ENCODE data around the gene YIF1B. TPM values are rescaled to one million over a fixed set of nuclear protein-coding genes. Genes with fewer than 3 reads are reported as not detected.
A peak's percentile ranks its signal among the peaks of the same experiment; 100 is the strongest.
"Not testable (repeated sequence)": the region's sequence is repeated elsewhere in the genome, so short reads cannot be mapped to it uniquely, and the experiment has no call there.

The YIF1B gene, protein sequence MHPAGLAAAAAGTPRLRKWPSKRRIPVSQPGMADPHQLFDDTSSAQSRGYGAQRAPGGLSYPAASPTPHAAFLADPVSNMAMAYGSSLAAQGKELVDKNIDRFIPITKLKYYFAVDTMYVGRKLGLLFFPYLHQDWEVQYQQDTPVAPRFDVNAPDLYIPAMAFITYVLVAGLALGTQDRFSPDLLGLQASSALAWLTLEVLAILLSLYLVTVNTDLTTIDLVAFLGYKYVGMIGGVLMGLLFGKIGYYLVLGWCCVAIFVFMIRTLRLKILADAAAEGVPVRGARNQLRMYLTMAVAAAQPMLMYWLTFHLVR
- 61.5 and 90.2 TPM in 2 replicates for total RNA-seq
- polyA plus RNA-seq: 129 and 140 TPM in 2 replicates

GRCh38 chr19:38315657-38316476, at the start of gene YIF1B:
Gene YIF1B (minus strand): TSS chr19:38315947. CDS start chr19:38315917, 30 bp downstream.
- peak within 1 kb of the TSS; percentile 14 for H3K27ac ChIP-seq
- H3K9me3 ChIP-seq (ENCODE audit: low read depth): no peaks in the 10 kb centered on the region
- H3K36me3 ChIP-seq: no peaks in the 10 kb centered on the region
- H3K27me3 ChIP-seq: peaks cover 34% of the 10 kb centered on the region
- peak within 1 kb of the TSS; percentile 47 for H3K4me3 ChIP-seq
- no peaks in the 10 kb centered on the region for H3K4me1 ChIP-seq (ENCODE audit: low read depth)
- TF ChIP-seq, protein P1, sequence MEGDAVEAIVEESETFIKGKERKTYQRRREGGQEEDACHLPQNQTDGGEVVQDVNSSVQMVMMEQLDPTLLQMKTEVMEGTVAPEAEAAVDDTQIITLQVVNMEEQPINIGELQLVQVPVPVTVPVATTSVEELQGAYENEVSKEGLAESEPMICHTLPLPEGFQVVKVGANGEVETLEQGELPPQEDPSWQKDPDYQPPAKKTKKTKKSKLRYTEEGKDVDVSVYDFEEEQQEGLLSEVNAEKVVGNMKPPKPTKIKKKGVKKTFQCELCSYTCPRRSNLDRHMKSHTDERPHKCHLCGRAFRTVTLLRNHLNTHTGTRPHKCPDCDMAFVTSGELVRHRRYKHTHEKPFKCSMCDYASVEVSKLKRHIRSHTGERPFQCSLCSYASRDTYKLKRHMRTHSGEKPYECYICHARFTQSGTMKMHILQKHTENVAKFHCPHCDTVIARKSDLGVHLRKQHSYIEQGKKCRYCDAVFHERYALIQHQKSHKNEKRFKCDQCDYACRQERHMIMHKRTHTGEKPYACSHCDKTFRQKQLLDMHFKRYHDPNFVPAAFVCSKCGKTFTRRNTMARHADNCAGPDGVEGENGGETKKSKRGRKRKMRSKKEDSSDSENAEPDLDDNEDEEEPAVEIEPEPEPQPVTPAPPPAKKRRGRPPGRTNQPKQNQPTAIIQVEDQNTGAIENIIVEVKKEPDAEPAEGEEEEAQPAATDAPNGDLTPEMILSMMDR (IDR thresholded peaks at IDR 0.05; ENCODE audit: low read depth, low read length): no peak
- DNase-seq (ENCODE audit: low read depth in 1 of 2, low spot score in 1 of 2): peak; percentile 97 to 98

- H3K9me3 ChIP-seq (ENCODE audit: low read depth); H3K36me3 ChIP-seq; H3K27ac ChIP-seq; DNase-seq (ENCODE audit: low read depth in 1 of 2, low spot score in 1 of 2); H3K4me1 ChIP-seq (ENCODE audit: low read depth): not testable (repeated sequence)
- Histone ChIP-seq H3K27me3 (peaks cover 31% of the 10 kb centered on the region), H3K4me3 (peak overlapping the region; percentile 47)
Observed at GRCh38 chr19:38362946-38363688, 47.4 kb upstream of the YIF1B start.

GRCh38 chr19:38362076-38362945, 46.6 kb upstream of the YIF1B start:
- Histone ChIP-seq H3K4me1 (ENCODE audit: low read depth) (no peaks in the 10 kb centered on the region), H3K4me3 (peak overlapping the region; percentile 47), H3K9me3 (ENCODE audit: low read depth) (no peaks in the 10 kb centered on the region), H3K27ac (peak overlapping the region; percentile 5), H3K27me3 (peaks cover 36% of the 10 kb centered on the region), H3K36me3 (no peaks in the 10 kb centered on the region)
- DNase-seq (ENCODE audit: low read depth in 1 of 2, low spot score in 1 of 2): peak; percentile 52 to 88
- TF ChIP-seq, protein P1 (IDR thresholded peaks at IDR 0.05; ENCODE audit: low read depth, low read length): no peak

- peak; percentile 73 to 92 for DNase-seq (ENCODE audit: low read depth in 1 of 2, low spot score in 1 of 2)
- Histone ChIP-seq H3K4me3 (peak overlapping the region; percentile 47), H3K27ac (no peak overlapping the region), H3K4me1 (ENCODE audit: low read depth) (no peaks in the 10 kb centered on the region), H3K9me3 (ENCODE audit: low read depth) (no peaks in the 10 kb centered on the region), H3K36me3 (no peaks in the 10 kb centered on the region), H3K27me3 (peaks cover 36% of the 10 kb centered on the region)
- TF ChIP-seq, protein P1 (IDR thresholded peaks at IDR 0.05; ENCODE audit: low read depth, low read length): no peak
Observed at GRCh38 chr19:38361633-38362075, 45.9 kb upstream of the YIF1B start.

GRCh38 chr19:38360839-38361631, 45.3 kb upstream of the YIF1B start:
- no peak overlapping the region for H3K27ac ChIP-seq
- no peaks in the 10 kb centered on the region for H3K9me3 ChIP-seq (ENCODE audit: low read depth)
- no peaks in the 10 kb centered on the region for H3K4me1 ChIP-seq (ENCODE audit: low read depth)
- no peaks in the 10 kb centered on the region for H3K36me3 ChIP-seq
- peak overlapping the region; percentile 47 for H3K4me3 ChIP-seq
- TF ChIP-seq, protein P1 (IDR thresholded peaks at IDR 0.05; ENCODE audit: low read depth, low read length): no peak
- DNase-seq (ENCODE audit: low read depth in 1 of 2, low spot score in 1 of 2): no peak
- peaks cover 36% of the 10 kb centered on the region for H3K27me3 ChIP-seq

Measured in cardiac muscle cell (in vitro differentiated cells and primary cell).